Mesothelial cell of epicardium (in vitro differentiated cells): ENCODE results near the gene VPS13A. TPM values are rescaled to one million over a fixed set of nuclear protein-coding genes. Genes with fewer than 3 reads are reported as not detected.

Experiments
- DNase-seq, 2 experiments: peaks; one replicate each; pipeline ENCODE4 v3.0.0; 2021; ENCODE audit warnings: low spot score in 2 of 2; ENCODE audit not compliant: unreplicated experiment in 2 of 2
- H3K27ac Mint-ChIP-seq: 2 replicates; pipeline ENCODE4 v1.8.0; 2021; ENCODE audit warnings: mixed read lengths
- H3K27me3 Mint-ChIP-seq: 2 replicates; pipeline ENCODE4 v1.8.0; 2021; ENCODE audit warnings: low read depth, mixed read lengths
- H3K36me3 Mint-ChIP-seq: 2 replicates; pipeline ENCODE4 v1.8.0; 2021; ENCODE audit warnings: mixed read lengths
- H3K4me1 Mint-ChIP-seq: 2 replicates; pipeline ENCODE4 v1.8.0; 2021; ENCODE audit warnings: mixed read lengths
- H3K4me3 Mint-ChIP-seq: 2 replicates; pipeline ENCODE4 v1.8.0; 2021; ENCODE audit warnings: mild to moderate bottlenecking, moderate library complexity, mixed read lengths
- H3K9me3 Mint-ChIP-seq: 2 replicates; pipeline ENCODE4 v1.8.0; 2021; ENCODE audit warnings: mixed read lengths
- CTCF ChIP-seq: fragments of 200-600 bp; sonication (generic); IDR thresholded peaks from one replicate; pipeline ENCODE4 v1.5.0; 2021; ENCODE audit warnings: antibody characterized with exemption; ENCODE audit not compliant: unreplicated experiment
- total RNA-seq: library from RNA; stranded (reverse); gene quantifications from 3 replicates; pipeline ENCODE4 v1.2.1, GENCODE V29; 2021

Gene VPS13A
- total RNA-seq, 1 donor from 2014 or later: 42.1 TPM

GRCh38 chr9:77328102-77328501 lies 150.8 kb downstream of the VPS13A start:
- peaks cover 12% of the 10 kb centered on the region for H3K9me3 Mint-ChIP-seq
- H3K4me3 Mint-ChIP-seq: no peak overlapping the region
- no peak for DNase-seq
- no peak overlapping the region for H3K27ac Mint-ChIP-seq
- no peak for TF ChIP-seq CTCF
- no peaks in the 10 kb centered on the region for H3K27me3 Mint-ChIP-seq
- peaks cover 24% of the 10 kb centered on the region for H3K36me3 Mint-ChIP-seq
- H3K4me1 Mint-ChIP-seq: no peaks in the 10 kb centered on the region

- DNase-seq: no peak
- peaks cover 20% of the 10 kb centered on the region for H3K36me3 Mint-ChIP-seq
- no peak for TF ChIP-seq CTCF
- H3K4me1 Mint-ChIP-seq: no peaks in the 10 kb centered on the region
- no peaks in the 10 kb centered on the region for H3K27me3 Mint-ChIP-seq
- H3K27ac Mint-ChIP-seq: no peak overlapping the region
- peaks cover 6% of the 10 kb centered on the region for H3K9me3 Mint-ChIP-seq
- no peak overlapping the region for H3K4me3 Mint-ChIP-seq
Observed at GRCh38 chr9:77370064-77370463, 192.7 kb downstream of the VPS13A start.

- no peaks in the 10 kb centered on the region for H3K27me3 Mint-ChIP-seq
- no peak for DNase-seq
- no peak overlapping the region for H3K27ac Mint-ChIP-seq
- no peak overlapping the region for H3K4me3 Mint-ChIP-seq
- H3K36me3 Mint-ChIP-seq: peaks cover 33% of the 10 kb centered on the region
- H3K4me1 Mint-ChIP-seq: no peaks in the 10 kb centered on the region
- TF ChIP-seq CTCF: no peak
- peaks cover 17% of the 10 kb centered on the region for H3K9me3 Mint-ChIP-seq
Observed at GRCh38 chr9:77374266-77374665, 196.9 kb downstream of the VPS13A start.

GRCh38 chr9:77375956-77376532 lies 198.7 kb downstream of the VPS13A start:
- no peaks in the 10 kb centered on the region for H3K27me3 Mint-ChIP-seq
- H3K9me3 Mint-ChIP-seq: peaks cover 13% of the 10 kb centered on the region
- no peak overlapping the region for H3K27ac Mint-ChIP-seq
- no peak overlapping the region for H3K4me3 Mint-ChIP-seq
- H3K4me1 Mint-ChIP-seq: no peaks in the 10 kb centered on the region
- DNase-seq: no peak
- TF ChIP-seq CTCF: no peak
- H3K36me3 Mint-ChIP-seq: peaks cover 28% of the 10 kb centered on the region

GRCh38 chr9:77384406-77384805 lies 207.1 kb downstream of the VPS13A start:
- no peak for DNase-seq
- no peak overlapping the region for H3K27ac Mint-ChIP-seq

More at GRCh38 chr9:77384406-77384805, 207.1 kb downstream of the VPS13A start:
- H3K27me3 Mint-ChIP-seq: no peaks in the 10 kb centered on the region
- H3K36me3 Mint-ChIP-seq: peaks cover 12% of the 10 kb centered on the region
- no peak for TF ChIP-seq CTCF
- no peaks in the 10 kb centered on the region for H3K4me1 Mint-ChIP-seq
- no peaks in the 10 kb centered on the region for H3K9me3 Mint-ChIP-seq
- no peak overlapping the region for H3K4me3 Mint-ChIP-seq
